Measurements from ENCODE around the gene UBE2V1.
"Not testable (repeated sequence)": the region's sequence is repeated elsewhere in the genome, so short reads cannot be mapped to it uniquely, and the experiment has no call there.

Gene UBE2V1

DNA sequence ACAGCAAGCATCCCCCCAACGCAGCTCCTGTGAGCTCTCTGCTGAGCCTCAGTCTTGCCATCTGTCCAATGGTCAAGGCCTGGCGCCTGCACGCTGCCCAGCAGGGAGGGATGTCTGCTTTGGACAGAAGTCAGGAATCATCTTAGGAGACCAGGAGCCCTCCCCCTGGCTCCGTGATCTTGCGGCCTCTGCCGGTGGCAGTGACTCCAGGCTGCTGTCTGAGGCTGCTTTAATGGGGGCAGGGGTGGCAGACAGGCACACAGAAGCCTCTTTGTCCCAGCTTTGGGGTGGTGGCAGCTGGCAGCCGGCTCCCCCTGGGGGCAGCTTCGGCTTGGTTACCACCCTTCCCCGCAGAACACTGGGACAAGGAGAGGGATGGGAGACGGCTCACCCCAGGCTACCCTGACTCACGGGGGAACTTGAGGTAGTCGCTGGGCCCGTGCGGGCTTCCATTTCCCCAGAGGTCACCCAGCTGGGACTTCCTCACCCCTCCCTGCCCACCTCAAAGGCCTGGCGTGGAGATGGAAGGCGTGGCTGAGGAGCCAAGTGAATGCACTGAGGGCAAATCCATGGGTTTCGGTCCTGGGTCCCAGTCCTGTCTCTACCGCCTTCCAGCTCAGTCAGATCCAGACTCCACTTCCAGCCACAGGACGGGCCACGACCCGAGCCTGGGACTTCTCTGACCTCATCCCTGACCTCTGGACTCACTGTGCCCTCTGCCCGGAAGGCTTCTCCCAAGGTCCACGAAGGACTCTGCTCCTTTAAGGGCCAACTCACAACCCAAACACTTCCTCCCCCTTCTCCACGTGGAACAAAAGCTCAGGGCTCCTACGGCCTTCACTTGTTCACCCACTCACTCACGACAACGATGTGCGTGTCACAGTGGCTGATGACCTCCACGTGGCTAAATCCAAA, 25.8 kb upstream of the UBE2V1 start:
- DNase-seq (ENCODE audit: extremely low spot score, insufficient read length, low read depth), result no peak
- FAIRE-seq, result no peak

GRCh38 chr20:50138120-50138478, 25.1 kb upstream of the UBE2V1 start:
- FAIRE-seq, result no peak

DNA sequence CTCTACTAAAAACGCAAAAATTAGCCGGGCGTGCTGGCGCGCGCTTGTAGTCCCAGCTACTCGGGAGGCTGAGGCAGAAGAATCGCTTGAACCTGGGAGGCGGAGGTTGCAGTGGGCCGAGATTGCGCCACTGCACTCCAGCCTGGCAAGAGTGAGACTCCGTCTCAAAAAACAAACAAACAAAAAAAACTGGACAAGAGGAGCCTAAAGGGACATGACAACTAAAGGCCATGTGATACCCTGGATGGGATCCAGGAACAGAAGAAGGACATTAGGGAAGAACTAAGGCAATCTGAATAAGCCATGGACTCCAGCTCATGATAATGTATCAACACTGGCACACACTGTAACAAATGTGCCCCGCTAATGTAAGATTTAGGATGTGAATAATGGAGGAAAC, 24.8 kb upstream of the UBE2V1 start:
- not testable (repeated sequence) for DNase-seq (ENCODE audit: extremely low spot score, insufficient read length, low read depth); FAIRE-seq

More at GRCh38 chr20:50138120-50138478, 25.1 kb upstream of the UBE2V1 start:
- no peak for DNase-seq (ENCODE audit: extremely low spot score, insufficient read length, low read depth)

GRCh38 chr20:50136822-50137599, 24.1 kb upstream of the UBE2V1 start:
- no peak for FAIRE-seq
- DNase-seq (ENCODE audit: extremely low spot score, insufficient read length, low read depth), result no peak

DNA sequence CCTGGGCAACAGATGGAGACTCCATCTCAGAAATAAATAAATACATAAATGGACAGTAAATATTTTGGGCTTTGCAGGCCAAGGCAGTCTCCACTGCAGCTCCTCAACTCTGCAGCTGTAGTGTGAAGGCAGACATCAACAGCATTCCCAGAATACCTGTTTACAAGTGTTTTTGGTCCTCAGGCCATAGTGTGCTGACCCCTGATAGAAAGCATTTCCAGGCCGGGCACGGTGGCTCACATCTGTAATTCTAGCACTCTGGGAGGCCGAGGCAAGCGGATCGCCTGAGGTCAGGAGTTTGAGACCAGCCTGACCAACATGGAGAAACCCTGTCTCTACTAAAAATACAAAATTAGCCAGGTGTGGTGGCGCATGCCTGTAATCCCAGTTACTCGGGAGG, 22.2 kb upstream of the UBE2V1 start:
- not testable (repeated sequence) for DNase-seq (ENCODE audit: extremely low spot score, insufficient read length, low read depth); FAIRE-seq

- FAIRE-seq (no peak), DNase-seq (ENCODE audit: extremely low spot score, insufficient read length, low read depth) (no peak)
Observed at GRCh38 chr20:50133474-50134217, 20.7 kb upstream of the UBE2V1 start.

- FAIRE-seq, result no peak
Observed at GRCh38 chr20:50133041-50133440, 20.1 kb upstream of the UBE2V1 start.

GRCh38 chr20:50130995-50131394, 18.0 kb upstream of the UBE2V1 start:
- no peak for FAIRE-seq

More at GRCh38 chr20:50133041-50133440, 20.1 kb upstream of the UBE2V1 start:
- no peak for DNase-seq (ENCODE audit: extremely low spot score, insufficient read length, low read depth)

GRCh38 chr20:50130356-50130723, 17.4 kb upstream of the UBE2V1 start:
- no peak for FAIRE-seq
- no peak for DNase-seq (ENCODE audit: extremely low spot score, insufficient read length, low read depth)

More at GRCh38 chr20:50130995-50131394, 18.0 kb upstream of the UBE2V1 start:
- DNase-seq (ENCODE audit: extremely low spot score, insufficient read length, low read depth), result no peak

DNA sequence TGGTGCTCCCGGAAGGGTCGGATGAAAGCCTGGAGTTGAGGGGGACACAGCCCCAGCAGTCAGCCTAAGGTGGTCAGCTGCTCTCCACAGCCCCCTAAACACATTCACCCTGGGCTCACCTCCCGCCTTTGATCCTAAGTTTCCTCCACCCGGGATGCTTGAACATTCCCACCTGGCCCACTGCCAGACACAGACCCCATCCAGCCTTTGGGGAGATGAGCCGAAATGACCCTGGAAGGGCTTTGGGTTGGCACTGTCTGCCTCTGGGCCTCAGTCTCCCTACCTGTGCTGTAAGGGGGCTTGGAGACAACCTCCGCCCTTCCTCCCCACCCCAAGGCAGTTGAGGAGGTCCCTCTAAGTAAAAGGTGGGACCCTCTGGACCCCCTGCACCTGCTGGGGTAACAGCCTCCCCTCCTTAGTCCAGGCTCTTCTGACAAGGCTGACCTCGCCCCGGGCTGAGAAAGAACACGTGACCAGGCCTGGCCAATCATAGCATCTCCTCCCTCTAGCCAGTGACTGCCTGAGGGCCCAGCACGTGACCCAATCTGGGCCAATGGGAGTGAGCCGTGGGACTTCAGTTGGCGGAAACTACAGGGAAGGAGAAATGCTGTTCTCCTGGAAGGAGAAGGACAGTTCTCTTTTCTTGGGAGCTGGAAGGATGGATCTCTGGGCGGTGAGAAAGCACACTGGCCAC, 16.9 kb upstream of the UBE2V1 start:
- no peak for DNase-seq (ENCODE audit: extremely low spot score, insufficient read length, low read depth)
- FAIRE-seq, result no peak

DNA sequence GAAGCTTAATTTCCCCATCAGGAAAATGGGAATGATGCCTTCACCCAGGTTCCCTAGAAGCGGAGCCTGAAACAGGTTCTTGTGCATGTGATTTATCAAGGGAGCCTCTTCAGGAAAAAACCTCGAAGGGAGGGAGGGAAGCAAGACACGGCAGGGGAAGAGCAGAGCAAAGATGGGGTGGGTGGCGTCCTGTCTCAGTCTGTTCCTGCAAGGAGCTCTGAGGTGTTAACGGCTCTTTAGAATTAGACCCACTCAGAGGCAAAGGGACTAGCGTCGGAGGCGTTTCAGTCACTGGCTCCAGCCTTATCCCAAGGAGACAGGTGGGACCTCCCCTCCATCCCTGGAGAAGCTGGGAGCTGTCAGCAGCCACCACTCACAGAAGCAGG, 15.6 kb upstream of the UBE2V1 start:
- FAIRE-seq (no peak), DNase-seq (ENCODE audit: extremely low spot score, insufficient read length, low read depth) (no peak)

DNA sequence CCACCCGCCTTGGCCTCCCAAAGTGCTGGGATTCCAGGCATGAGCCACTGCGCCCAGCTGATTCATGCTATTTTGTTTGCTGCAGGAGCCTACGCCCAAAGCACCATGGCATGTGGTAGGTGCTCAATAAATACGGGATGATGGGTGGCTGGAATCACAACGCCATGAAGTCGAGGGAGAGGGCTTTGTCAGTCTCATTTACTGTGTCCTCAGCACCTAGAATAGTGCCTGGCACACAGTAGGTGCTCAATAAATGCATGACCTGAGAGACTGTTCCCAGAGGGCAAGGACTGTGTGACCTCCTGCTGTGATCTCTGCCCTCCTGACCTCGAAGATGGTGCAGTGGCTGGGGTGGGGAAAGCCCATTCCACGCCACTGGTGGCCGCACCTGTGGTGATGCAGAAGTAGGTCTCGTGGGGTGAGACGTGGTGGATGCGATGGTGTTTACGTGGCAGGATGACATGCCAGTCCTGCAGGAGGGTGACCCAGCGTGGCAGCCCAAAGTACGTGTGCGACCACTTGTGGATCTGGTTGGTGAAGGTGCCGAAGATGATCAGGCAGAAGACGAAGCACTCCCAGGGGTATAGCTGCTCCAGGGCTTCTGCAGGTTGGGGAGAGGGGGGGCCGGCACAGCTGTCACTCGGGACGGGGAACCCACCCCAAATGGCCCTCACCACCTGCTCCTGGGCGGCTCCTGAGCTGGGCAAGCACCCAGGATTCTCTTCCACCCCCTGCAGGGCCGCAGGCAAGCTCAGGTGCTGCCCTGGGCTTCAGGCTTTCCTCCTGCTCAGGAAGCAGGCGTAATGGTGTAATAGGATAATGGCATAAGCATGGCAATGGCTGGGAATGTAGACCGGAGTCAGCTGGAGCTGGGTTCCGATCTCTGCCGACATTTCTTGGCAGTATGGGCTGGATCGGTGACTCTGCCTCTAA, 14.9 kb upstream of the UBE2V1 start:
- no peak for DNase-seq (ENCODE audit: extremely low spot score, insufficient read length, low read depth)
- FAIRE-seq, result no peak

GRCh38 chr20:50126662-50127061, 13.7 kb upstream of the UBE2V1 start:
- DNase-seq (ENCODE audit: extremely low spot score, insufficient read length, low read depth) (no peak), FAIRE-seq (no peak)

DNA sequence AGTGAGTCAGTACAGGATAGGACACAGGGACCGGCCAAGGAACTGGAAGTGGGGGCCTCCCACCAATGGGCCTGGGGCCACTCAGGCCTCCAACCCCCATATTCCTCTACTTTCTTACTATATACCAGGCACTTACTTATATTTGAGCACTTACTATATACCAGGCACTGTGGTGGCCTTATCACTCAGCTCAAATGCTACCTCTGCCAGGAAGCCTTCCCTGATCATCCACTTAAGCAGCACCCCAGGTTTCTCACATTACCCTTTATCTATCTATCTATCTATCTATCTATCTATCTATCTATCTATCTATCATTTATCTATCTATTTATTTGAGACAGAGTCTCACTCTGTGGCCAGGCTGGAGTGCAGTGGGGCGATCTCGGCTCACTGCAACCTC, 12.3 kb upstream of the UBE2V1 start:
- no peak for DNase-seq (ENCODE audit: extremely low spot score, insufficient read length, low read depth)
- no peak for FAIRE-seq

GRCh38 chr20:50124496-50124895, 11.5 kb upstream of the UBE2V1 start:
- DNase-seq (ENCODE audit: extremely low spot score, insufficient read length, low read depth) (no peak), FAIRE-seq (no peak)

GRCh38 chr20:50123418-50123817, 10.5 kb upstream of the UBE2V1 start:
- FAIRE-seq (no peak), DNase-seq (ENCODE audit: extremely low spot score, insufficient read length, low read depth) (no peak)

DNA sequence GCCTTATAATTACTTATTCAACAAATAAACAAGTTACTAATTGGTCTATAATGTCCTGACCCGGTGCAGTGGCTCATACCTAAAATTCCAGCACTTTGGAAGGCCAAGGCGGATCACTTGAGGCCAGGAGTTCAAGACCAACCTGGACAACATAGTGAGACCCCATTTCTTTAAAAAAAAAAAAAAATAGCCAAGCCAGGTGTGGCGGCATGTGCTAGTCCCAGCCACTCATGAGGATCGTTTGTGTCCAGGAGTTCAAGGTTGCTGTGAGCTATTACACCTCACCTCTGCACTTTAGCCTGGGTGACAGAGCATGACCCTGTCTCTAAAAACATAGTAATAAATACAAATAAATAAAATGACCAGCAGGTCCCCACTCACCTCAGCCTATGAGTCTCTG, 9.8 kb upstream of the UBE2V1 start:
- no peak for FAIRE-seq

DNA sequence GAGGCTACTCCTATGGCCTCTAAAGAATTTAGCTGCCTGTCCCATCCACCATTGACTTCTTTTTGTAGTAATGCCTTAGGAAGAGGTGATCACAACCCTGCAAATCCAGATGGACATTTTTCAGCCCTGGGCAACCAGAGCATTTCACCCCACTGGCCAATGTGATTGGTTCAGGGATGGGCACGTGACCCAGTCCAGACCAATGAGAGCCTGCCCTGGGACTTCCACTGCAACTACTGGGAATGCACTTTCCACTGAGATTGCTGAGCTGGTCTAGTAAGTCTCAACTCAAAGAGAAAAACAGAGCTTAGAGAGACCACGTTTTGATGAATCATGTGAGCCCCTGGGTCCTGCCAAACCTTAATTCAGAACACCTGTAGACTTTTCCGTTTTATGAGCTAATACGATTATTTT, 8.9 kb upstream of the UBE2V1 start:
- FAIRE-seq, result no peak
- no peak for DNase-seq (ENCODE audit: extremely low spot score, insufficient read length, low read depth)

More for the DNA sequence above, 9.8 kb upstream of the UBE2V1 start:
- no peak for DNase-seq (ENCODE audit: extremely low spot score, insufficient read length, low read depth)

Measured in GM18507 (cell line).